HepG2 (cell line): ENCODE results near the gene RERE. TPM values are rescaled to one million over a fixed set of nuclear protein-coding genes. Genes with fewer than 3 reads are reported as not detected.

ENCODE experiments used
- BCL6 ChIP-seq: IDR thresholded peaks from 2 replicates; pipeline ENCODE4 v1.6.1; 2016; ENCODE audit warnings: missing genetic modification reagents, missing compliant biosample characterization
- ELF1 ChIP-seq: sonication (generic); formaldehyde crosslinking; IDR thresholded peaks from 2 replicates; pipeline ENCODE4 v1.4.0; 2020; ENCODE audit warnings: missing genetic modification reagents
- HBP1 ChIP-seq: IDR thresholded peaks from 2 replicates; pipeline ENCODE4 v1.6.1; 2016; ENCODE audit warnings: low read depth, control low read depth
- KAT2B ChIP-seq: fragments of 150-350 bp; IDR thresholded peaks from 2 replicates; pipeline ENCODE4 v1.6.1; 2014; ENCODE audit warnings: low read depth, low read length, borderline replicate concordance
- KDM3A ChIP-seq: IDR thresholded peaks from 2 replicates; pipeline ENCODE4 v1.6.1; 2018; ENCODE audit warnings: low read depth, missing compliant biosample characterization
- KLF15 ChIP-seq: sonication (generic); formaldehyde crosslinking; IDR thresholded peaks from 2 replicates; pipeline ENCODE4 v1.8.1; 2023; ENCODE audit warnings: borderline replicate concordance, mild to moderate bottlenecking, inconsistent platforms, missing genetic modification reagents, mixed read lengths
- KLF16 ChIP-seq, 2 experiments: sonication (generic) in 1 of 2; formaldehyde crosslinking in 1 of 2; IDR thresholded peaks; 2 replicates each; pipeline versions ENCODE4 v1.6.1 to v1.8.0; 2016 to 2023; ENCODE audit warnings: missing genetic modification reagents in 2 of 2, missing compliant biosample characterization in 1 of 2
- MED1 ChIP-seq: sonication (generic); formaldehyde crosslinking; IDR thresholded peaks from 2 replicates; pipeline ENCODE4 v1.4.0; 2020; ENCODE audit warnings: missing genetic modification reagents
- MYC ChIP-seq: sonication (generic); formaldehyde crosslinking; IDR thresholded peaks from 2 replicates; pipeline ENCODE4 v1.9.0; 2021; ENCODE audit warnings: missing genetic modification reagents, borderline replicate concordance
- PHF21A ChIP-seq: sonication (generic); formaldehyde crosslinking; IDR thresholded peaks from 2 replicates; pipeline ENCODE4 v1.5.0; 2020; ENCODE audit warnings: mild to moderate bottlenecking, missing genetic modification reagents
- POGZ ChIP-seq: sonication (generic); formaldehyde crosslinking; IDR thresholded peaks from 2 replicates; pipeline ENCODE4 v1.4.0; 2020; ENCODE audit warnings: mild to moderate bottlenecking, missing genetic modification reagents
- RBAK ChIP-seq: sonication (generic); formaldehyde crosslinking; IDR thresholded peaks from 2 replicates; pipeline ENCODE4 v1.5.1; 2020; ENCODE audit warnings: mild to moderate bottlenecking, missing genetic modification reagents
- SOX6 ChIP-seq, 2 experiments: fragments of 450-650 bp in 1 of 2; sonication (generic) in 1 of 2; formaldehyde crosslinking in 1 of 2; IDR thresholded peaks; 2 replicates each; pipeline versions ENCODE4 v1.4.0 to v1.6.1; 2017 to 2020; ENCODE audit warnings: antibody characterized with exemption in 1 of 2, mild to moderate bottlenecking in 1 of 2, missing genetic modification reagents in 1 of 2
- ZNF292 ChIP-seq: sonication (generic); formaldehyde crosslinking; IDR thresholded peaks from 2 replicates; pipeline ENCODE4 v1.8.1; 2022; ENCODE audit warnings: mild to moderate bottlenecking, low read depth, missing genetic modification reagents, borderline replicate concordance
- ZNF512B ChIP-seq: sonication (generic); formaldehyde crosslinking; IDR thresholded peaks from 2 replicates; pipeline ENCODE4 v1.5.1; 2020; ENCODE audit warnings: missing genetic modification reagents, mild to moderate bottlenecking, borderline replicate concordance
- ZNF557 ChIP-seq: sonication (generic); formaldehyde crosslinking; IDR thresholded peaks from 2 replicates; pipeline ENCODE4 v1.4.0; 2020; ENCODE audit warnings: missing genetic modification reagents
- ZNF687 ChIP-seq: sonication (generic); formaldehyde crosslinking; IDR thresholded peaks from 2 replicates; pipeline ENCODE4 v1.5.1; 2020; ENCODE audit warnings: mild to moderate bottlenecking, missing genetic modification reagents, moderate library complexity
- ZNF746 ChIP-seq: sonication (generic); formaldehyde crosslinking; IDR thresholded peaks from 2 replicates; pipeline ENCODE4 v1.8.0; 2022; ENCODE audit warnings: mild to moderate bottlenecking, missing genetic modification reagents
- ZNF800 ChIP-seq: sonication (generic); formaldehyde crosslinking; IDR thresholded peaks from 2 replicates; pipeline ENCODE4 v1.4.0; 2020; ENCODE audit warnings: missing genetic modification reagents
- polyA plus RNA-seq, 8 experiments: library from polyadenylated mRNA; depleted of rRNA in 3 of 8; stranded (reverse) in 7 of 8; unstranded in 1 of 8; fragments of >200 nt; fragmentation: Illumina TruSeq in 4 of 8; extraction: Trizol in 4 of 8; gene quantifications; 2 replicates each; pipeline versions ENCODE4 v1.2.1 to v1.2.3, GENCODE V29; 2011 to 2016; ENCODE audit warnings: low read depth in 4 of 8, missing spikeins in 1 of 8, mixed read lengths in 1 of 8; ENCODE audit not compliant: insufficient read depth in 1 of 8
- total RNA-seq, 5 experiments: library from RNA; depleted of rRNA; stranded (reverse); fragments of >200 nt; fragmentation: Illumina TruSeq; extraction: Trizol; gene quantifications; 2 replicates each; pipeline ENCODE4 v1.2.3, GENCODE V29; 2016; ENCODE audit warnings: low read depth in 1 of 5

RERE gene
- total and polyA plus RNA-seq, 2 of the 13 experiments (the other 11 are each of a cell fraction or from before 2014, with no cell fraction given) = 18.3 to 21.9 TPM

- TF ChIP-seq ZNF800 (CRISPR knock-in tag) (peak; percentile 29; the same call in 1 of the 2 replicates), BCL6 (peak; percentile 38; the same call in 1 of the 2 replicates), HBP1 (0 out of 2 replicates have a peak, but pooled peaks have one; percentile 40), ZNF557 (no peak), MED1 (CRISPR knock-in tag) (0 out of 2 replicates have a peak, but pooled peaks have one; percentile 38), KLF15 (0 out of 2 replicates have a peak, but pooled peaks have one; percentile 53), ZNF512B (0 out of 2 replicates have a peak, but pooled peaks have one; percentile 27), ELF1 (CRISPR knock-in tag) (peak; percentile 41; the same call in 1 of the 2 replicates), KDM3A (peak; percentile 25; the same call in 1 of the 2 replicates), ZNF687 (CRISPR knock-in tag) (peak; percentile 95), KLF16 (CRISPR knock-in tag; IDR thresholded peaks at IDR 0.05) (peak in 1 of 2 experiments; percentile 47; a peak in 1 of 4 replicates), ZNF292 (0 out of 2 replicates have a peak, but pooled peaks have one; percentile 20), RBAK (CRISPR knock-in tag) (no peak), PHF21A (CRISPR knock-in tag) (no peak), POGZ (CRISPR knock-in tag) (0 out of 2 replicates have a peak, but pooled peaks have one; percentile 30), ZNF746 (CRISPR knock-in tag) (no peak), KAT2B (no peak), MYC (peak; percentile 53; the same call in 1 of the 2 replicates), SOX6 (IDR thresholded peaks at IDR 0.05) (no peak), SOX6 (CRISPR knock-in tag; IDR thresholded peaks at IDR 0.05) (peak; percentile 45)
Observed at GRCh38 chr1:8343464-8344001, 473.9 kb downstream of the RERE start (continued).
